ENCODE measurements around the gene ZNF396. TPM values are rescaled to one million over a fixed set of nuclear protein-coding genes. Genes with fewer than 3 reads are reported as not detected.

Gene ZNF396
- total RNA-seq, 4 donors from 2014 or later: 0.60 to 2.2 (median 1.1) TPM

DNA sequence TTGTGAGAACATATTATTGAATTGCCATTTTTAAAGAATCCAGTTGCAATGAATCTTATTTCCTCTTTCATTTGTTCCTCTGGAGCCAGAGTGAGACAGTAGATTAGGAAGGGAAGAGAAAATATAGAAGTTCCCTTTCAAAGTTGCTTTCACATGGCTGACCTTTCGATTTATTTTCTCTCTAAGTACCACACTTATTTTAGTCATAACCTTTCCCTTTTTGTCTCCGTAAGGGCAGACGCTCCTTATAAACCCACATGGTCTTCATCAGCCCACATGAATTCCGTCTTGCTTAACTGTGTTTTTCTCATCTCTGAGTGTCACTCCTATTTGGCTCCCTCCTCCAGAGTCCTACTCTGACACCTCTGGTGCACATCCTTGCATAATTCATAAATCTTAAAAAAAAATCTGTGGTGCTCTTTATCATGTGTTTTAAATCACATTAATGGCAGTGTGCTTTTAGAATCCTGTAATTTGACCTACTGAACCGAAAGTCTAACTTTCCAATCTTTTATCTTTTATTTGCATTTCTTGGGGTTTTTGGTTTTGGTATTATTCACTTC lies 38.5 kb upstream of the ZNF396 start:
- DNase-seq (ENCODE audit: low spot score) (no peak), ATAC-seq (ENCODE audit: low FRiP score) (peak; percentile 70)
- TF ChIP-seq, protein P1, sequence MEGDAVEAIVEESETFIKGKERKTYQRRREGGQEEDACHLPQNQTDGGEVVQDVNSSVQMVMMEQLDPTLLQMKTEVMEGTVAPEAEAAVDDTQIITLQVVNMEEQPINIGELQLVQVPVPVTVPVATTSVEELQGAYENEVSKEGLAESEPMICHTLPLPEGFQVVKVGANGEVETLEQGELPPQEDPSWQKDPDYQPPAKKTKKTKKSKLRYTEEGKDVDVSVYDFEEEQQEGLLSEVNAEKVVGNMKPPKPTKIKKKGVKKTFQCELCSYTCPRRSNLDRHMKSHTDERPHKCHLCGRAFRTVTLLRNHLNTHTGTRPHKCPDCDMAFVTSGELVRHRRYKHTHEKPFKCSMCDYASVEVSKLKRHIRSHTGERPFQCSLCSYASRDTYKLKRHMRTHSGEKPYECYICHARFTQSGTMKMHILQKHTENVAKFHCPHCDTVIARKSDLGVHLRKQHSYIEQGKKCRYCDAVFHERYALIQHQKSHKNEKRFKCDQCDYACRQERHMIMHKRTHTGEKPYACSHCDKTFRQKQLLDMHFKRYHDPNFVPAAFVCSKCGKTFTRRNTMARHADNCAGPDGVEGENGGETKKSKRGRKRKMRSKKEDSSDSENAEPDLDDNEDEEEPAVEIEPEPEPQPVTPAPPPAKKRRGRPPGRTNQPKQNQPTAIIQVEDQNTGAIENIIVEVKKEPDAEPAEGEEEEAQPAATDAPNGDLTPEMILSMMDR (IDR thresholded peaks at IDR 0.05): no peak

DNA sequence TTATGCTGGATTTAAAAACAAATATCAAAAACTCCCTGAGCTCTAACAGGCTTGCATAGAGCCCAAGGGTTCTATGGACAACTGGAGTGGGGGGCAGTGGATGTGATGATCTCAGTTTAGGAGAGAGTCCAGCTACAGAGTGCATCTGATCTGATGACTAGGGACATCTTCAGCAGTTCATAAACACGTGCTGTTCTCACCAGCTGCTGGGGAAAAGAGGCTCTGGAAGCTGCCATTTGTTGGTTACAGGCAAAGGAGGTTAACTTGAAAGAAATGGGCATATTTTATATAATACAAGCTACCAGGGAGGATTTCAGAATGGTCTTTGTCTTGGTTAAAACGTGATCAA lies 36.0 kb upstream of the ZNF396 start:
- DNase-seq (ENCODE audit: low spot score) (no peak), ATAC-seq (ENCODE audit: low FRiP score) (no peak)
- TF ChIP-seq, protein P1 (IDR thresholded peaks at IDR 0.05): no peak

DNA sequence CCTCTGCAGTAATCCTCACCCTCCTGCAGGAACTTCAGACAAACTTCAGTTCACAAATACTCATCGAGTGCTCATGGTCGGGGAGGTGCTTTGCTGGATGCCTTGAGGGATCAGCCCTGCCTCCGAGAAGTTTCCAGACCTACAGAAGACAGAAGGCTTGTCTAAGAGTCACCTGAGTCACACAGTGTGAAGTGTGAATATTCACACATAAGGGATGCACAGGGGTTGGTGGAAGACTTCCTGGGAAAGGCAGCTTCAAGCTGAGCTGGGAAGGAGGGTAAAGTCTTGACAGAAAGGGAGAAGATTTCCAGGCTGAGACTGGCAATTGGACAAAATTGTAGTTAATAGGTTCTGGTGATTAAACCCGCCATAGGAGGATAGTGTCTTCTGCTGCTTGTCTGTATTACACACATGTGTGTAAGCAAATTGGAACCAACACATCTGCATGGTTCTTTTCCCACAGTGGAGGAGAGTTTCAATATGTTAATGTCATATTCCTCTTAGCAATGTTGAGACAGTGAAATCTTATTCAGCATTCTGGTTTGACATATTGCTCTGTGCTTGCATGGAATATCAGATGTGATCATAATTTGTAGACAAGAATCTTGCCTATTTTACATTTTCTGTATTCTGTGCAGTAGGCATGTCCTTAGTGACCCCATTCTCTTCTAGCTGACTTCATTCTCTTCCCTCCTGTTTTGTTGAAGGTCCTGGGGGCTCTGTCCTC lies 34.7 kb upstream of the ZNF396 start:
- no peak for DNase-seq (ENCODE audit: low spot score)
- ATAC-seq (ENCODE audit: low FRiP score): no peak
- TF ChIP-seq, protein P1 (IDR thresholded peaks at IDR 0.05): no peak

DNA sequence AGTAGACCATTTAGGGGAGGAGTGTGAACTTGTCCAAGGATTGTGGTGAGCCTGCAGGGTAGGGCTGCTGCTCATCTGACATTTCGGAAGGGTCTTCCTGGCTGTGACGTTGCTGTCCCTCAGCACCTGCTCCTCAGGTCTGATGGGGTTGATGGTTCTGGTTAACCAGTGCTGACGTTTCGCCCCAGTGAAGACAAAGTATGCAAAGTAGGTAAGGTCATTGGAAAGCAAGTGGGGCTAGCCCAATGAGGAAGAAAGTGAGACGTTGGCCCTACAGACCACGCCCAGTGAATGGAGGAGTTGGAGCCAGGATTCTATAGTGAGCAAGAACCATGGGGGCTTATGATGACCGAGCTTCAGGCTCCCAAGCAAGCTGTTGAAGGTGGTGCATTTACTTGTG lies 33.4 kb upstream of the ZNF396 start:
- ATAC-seq (ENCODE audit: low FRiP score) (no peak), DNase-seq (ENCODE audit: low spot score) (no peak)
- TF ChIP-seq, protein P1 (IDR thresholded peaks at IDR 0.05): no peak

DNA sequence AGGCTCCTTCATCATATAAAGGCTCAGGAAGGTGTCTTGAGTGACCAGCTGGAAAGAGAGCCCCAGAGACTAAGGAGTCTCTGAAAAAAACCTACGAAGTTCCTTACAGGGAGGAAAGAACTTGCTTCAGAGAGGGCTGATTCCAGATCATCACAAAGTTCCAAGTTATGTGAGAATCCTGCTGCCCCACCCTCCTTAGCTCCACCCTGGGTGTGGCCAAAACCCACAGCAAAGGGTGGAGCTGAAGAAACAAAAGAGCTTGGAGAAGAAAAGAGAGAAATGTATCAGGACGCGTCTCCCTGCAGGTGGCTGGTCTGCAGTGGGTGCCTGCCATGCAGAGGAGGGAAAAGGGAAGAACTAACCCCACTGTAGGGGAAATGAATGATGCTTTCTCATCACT lies 32.8 kb upstream of the ZNF396 start:
- TF ChIP-seq, protein P1 (IDR thresholded peaks at IDR 0.05): no peak

DNA sequence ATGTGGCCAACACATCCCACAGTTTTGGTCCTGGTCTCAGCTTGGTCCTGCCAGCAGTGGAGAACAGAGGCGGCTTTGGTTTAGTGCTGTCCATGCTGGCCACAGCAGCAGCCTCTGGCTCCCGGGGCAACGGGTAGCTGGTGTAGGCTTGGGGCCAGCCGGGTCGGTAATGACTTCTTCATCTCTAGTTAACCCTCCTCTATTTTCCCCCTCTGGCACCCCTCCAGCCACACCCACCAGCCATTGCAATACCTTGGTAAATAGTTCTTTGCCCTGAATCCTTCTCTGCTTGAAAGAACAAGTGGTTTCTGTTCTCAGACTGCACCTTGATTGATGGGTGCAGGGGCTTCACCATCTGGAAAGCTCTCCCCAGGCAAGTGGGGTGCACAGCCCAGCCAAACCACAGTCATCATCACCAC lies 31.7 kb upstream of the ZNF396 start:
- ATAC-seq (ENCODE audit: low FRiP score): no peak
- TF ChIP-seq, protein P1 (IDR thresholded peaks at IDR 0.05): no peak
- no peak for DNase-seq (ENCODE audit: low spot score)

More for the DNA sequence above, 32.8 kb upstream of the ZNF396 start:
- no peak for ATAC-seq (ENCODE audit: low FRiP score)
- DNase-seq (ENCODE audit: low spot score): no peak
